WERI-Rb-1 (cell line): ENCODE data around the gene PFKP.

Experiments
- DNase-seq: peaks from one replicate; pipeline ENCODE4 v3.0.0-alpha.2; 2020
- H3K27ac ChIP-seq: fragments of 250-450 bp; sonication (Bioruptor Pico); 2 replicates; pipeline ENCODE4 v1.5.1; 2020; ENCODE audit warnings: mild to moderate bottlenecking, moderate library complexity
- H3K27me3 ChIP-seq: fragments of 250-450 bp; sonication (Bioruptor Pico); 2 replicates; pipeline ENCODE4 v1.5.1; 2021; ENCODE audit warnings: mild to moderate bottlenecking, low read depth, moderate library complexity; ENCODE audit not compliant: insufficient read depth, severe bottlenecking
- H3K36me3 ChIP-seq: fragments of 250-450 bp; sonication (Bioruptor Pico); 2 replicates; pipeline ENCODE4 v1.5.1; 2020; ENCODE audit warnings: mild to moderate bottlenecking, moderate library complexity
- H3K4me3 ChIP-seq: 2 replicates; pipeline ENCODE4 v1.5.1; 2011; ENCODE audit warnings: low read depth, mild to moderate bottlenecking, control low read depth, low read length
- H3K9me3 ChIP-seq: fragments of 250-450 bp; sonication (Bioruptor Pico); 2 replicates; pipeline ENCODE4 v1.5.1; 2021; ENCODE audit warnings: mild to moderate bottlenecking, moderate library complexity; ENCODE audit not compliant: severe bottlenecking
- CTCF ChIP-seq: IDR thresholded peaks from 2 replicates; pipeline ENCODE4 v1.5.1; 2011; ENCODE audit warnings: low read depth, mild to moderate bottlenecking, control low read depth, inconsistent platforms, low read length

Gene PFKP

DNA sequence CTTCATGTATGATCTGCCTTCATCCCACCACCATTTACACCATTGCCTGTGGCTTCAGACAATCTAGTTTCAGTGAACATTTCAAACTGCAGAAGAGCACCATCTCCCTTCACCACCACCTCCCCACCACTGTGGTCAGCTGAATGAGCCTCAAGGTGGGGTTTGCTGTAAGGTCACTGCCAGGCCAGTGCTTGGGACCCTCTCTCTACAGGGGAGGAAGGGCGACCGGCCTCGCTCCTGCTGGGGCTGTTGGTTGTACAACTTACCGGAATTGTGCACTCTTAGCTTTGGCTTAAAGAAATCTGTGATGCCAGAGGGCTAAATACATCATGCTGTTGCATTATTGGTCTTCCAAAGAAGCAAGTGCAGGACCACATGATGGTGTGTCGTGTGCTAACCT lies 26.6 kb downstream of the PFKP start:
- no peaks in the 10 kb centered on the region for H3K27me3 ChIP-seq
- DNase-seq: no peak
- H3K27ac ChIP-seq: no peak overlapping the region

GRCh38 chr10:3094609-3095036 lies 27.3 kb downstream of the PFKP start:
- no peak for TF ChIP-seq CTCF
- no peak overlapping the region for H3K27ac ChIP-seq
- no peaks in the 10 kb centered on the region for H3K9me3 ChIP-seq
- peaks cover 2% of the 10 kb centered on the region for H3K36me3 ChIP-seq
- no peak for DNase-seq
- no peak overlapping the region for H3K4me3 ChIP-seq
- no peaks in the 10 kb centered on the region for H3K27me3 ChIP-seq

More for the DNA sequence above, 26.6 kb downstream of the PFKP start:
- Histone ChIP-seq H3K36me3 (no peaks in the 10 kb centered on the region), H3K4me3 (no peak overlapping the region), H3K9me3 (no peaks in the 10 kb centered on the region)
- TF ChIP-seq CTCF: no peak

GRCh38 chr10:3095373-3096139 lies 28.2 kb downstream of the PFKP start:
- Histone ChIP-seq H3K9me3 (no peaks in the 10 kb centered on the region), H3K36me3 (peaks cover 3% of the 10 kb centered on the region), H3K4me3 (no peak overlapping the region), H3K27ac (no peak overlapping the region), H3K27me3 (no peaks in the 10 kb centered on the region)
- TF ChIP-seq CTCF: no peak
- DNase-seq: no peak

GRCh38 chr10:3096149-3096548 lies 28.8 kb downstream of the PFKP start:
- H3K9me3 ChIP-seq: no peaks in the 10 kb centered on the region
- peaks cover 3% of the 10 kb centered on the region for H3K36me3 ChIP-seq
- no peak overlapping the region for H3K4me3 ChIP-seq
- no peak for TF ChIP-seq CTCF
- no peak overlapping the region for H3K27ac ChIP-seq
- no peaks in the 10 kb centered on the region for H3K27me3 ChIP-seq
- DNase-seq: no peak

GRCh38 chr10:3097160-3097559 lies 29.8 kb downstream of the PFKP start:
- no peak for DNase-seq
- no peak overlapping the region for H3K27ac ChIP-seq
- no peaks in the 10 kb centered on the region for H3K27me3 ChIP-seq
- peaks cover 3% of the 10 kb centered on the region for H3K36me3 ChIP-seq
- no peaks in the 10 kb centered on the region for H3K9me3 ChIP-seq
- no peak overlapping the region for H3K4me3 ChIP-seq
- no peak for TF ChIP-seq CTCF

GRCh38 chr10:3098689-3099088 lies 31.3 kb downstream of the PFKP start:
- TF ChIP-seq CTCF: no peak
- no peaks in the 10 kb centered on the region for H3K9me3 ChIP-seq
- DNase-seq: no peak
- H3K27me3 ChIP-seq: no peaks in the 10 kb centered on the region
- H3K27ac ChIP-seq: no peak overlapping the region
- peaks cover 3% of the 10 kb centered on the region for H3K36me3 ChIP-seq
- no peak overlapping the region for H3K4me3 ChIP-seq
